Activated CD8-positive, alpha-beta T cell treated with anti-CD3 and anti-CD28 coated beads, Interleukin-2, amount 10 ng/mL, durations not matched to agents 7 days and 5 days (primary cell): ENCODE measurements around the gene BCL2L2. TPM values are rescaled to one million over a fixed set of nuclear protein-coding genes. Genes with fewer than 3 reads are reported as not detected.
"Not testable (repeated sequence)": the region's sequence is repeated elsewhere in the genome, so short reads cannot be mapped to it uniquely, and the experiment has no call there.

ENCODE experiments used
- ATAC-seq: fragments of 150-1000 bp; cut with Tn5 transposase; one replicate; pipeline ENCODE4 v1.10.0; 2021; ENCODE audit warnings: moderate library complexity
- CTCF ChIA-PET: fragments of 350-600 bp; sonication (Branson Sonifier 250); formaldehyde crosslinking; loops from one replicate; lab custom pipeline; 2021; ENCODE audit warnings: antibody characterized with exemption; lab: Charles Lee
- POLR2A ChIA-PET: fragments of 350-600 bp; sonication (Branson Sonifier 250); formaldehyde crosslinking; loops from one replicate; lab custom pipeline; 2021; ENCODE audit warnings: antibody characterized with exemption; lab: Charles Lee
- DNase-seq: peaks from one replicate; pipeline ENCODE4 v3.0.0-alpha.2; 2020
- H3K27ac Mint-ChIP-seq: one replicate; pipeline ENCODE4 v1.8.0; 2021; ENCODE audit warnings: mild to moderate bottlenecking, mixed read lengths
- H3K27me3 Mint-ChIP-seq: one replicate; pipeline ENCODE4 v1.8.0; 2021; ENCODE audit warnings: low read depth, mixed read lengths
- H3K36me3 Mint-ChIP-seq: one replicate; pipeline ENCODE4 v1.8.0; 2021; ENCODE audit warnings: low read depth, mixed read lengths
- H3K4me1 Mint-ChIP-seq: one replicate; pipeline ENCODE4 v1.8.0; 2021; ENCODE audit warnings: low read depth, mixed read lengths
- H3K4me3 Mint-ChIP-seq: one replicate; pipeline ENCODE4 v1.8.0; 2021; ENCODE audit warnings: mild to moderate bottlenecking, mixed read lengths
- H3K9me3 Mint-ChIP-seq: one replicate; pipeline ENCODE4 v1.8.0; 2022; ENCODE audit warnings: mixed read lengths; ENCODE audit not compliant: insufficient read depth
- total RNA-seq, 2 experiments: library from RNA; stranded (reverse); gene quantifications; one replicate each; pipeline ENCODE4 v1.2.3, GENCODE V29; 2021

The BCL2L2 gene
- total RNA-seq, 2 experiments from 2014 or later, result 2.2 to 2.9 TPM

DNA sequence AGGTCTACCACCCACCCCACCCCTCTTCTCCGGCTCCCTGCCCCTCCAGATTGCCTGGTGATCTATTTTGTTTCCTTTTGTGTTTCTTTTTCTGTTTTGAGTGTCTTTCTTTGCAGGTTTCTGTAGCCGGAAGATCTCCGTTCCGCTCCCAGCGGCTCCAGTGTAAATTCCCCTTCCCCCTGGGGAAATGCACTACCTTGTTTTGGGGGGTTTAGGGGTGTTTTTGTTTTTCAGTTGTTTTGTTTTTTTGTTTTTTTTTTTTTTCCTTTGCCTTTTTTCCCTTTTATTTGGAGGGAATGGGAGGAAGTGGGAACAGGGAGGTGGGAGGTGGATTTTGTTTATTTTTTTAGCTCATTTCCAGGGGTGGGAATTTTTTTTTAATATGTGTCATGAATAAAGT lies 19.1 kb downstream of the BCL2L2 start:
- CTCF ChIA-PET, result interaction anchor here (6.5 kb wide), 1 partner anchor 55 kb away, joined by 87 read pairs; the partner anchor contains the start of gene CMTM5
- H3K4me3 Mint-ChIP-seq, H3K9me3 Mint-ChIP-seq, H3K27ac Mint-ChIP-seq, ATAC-seq, DNase-seq, H3K27me3 Mint-ChIP-seq, POLR2A ChIA-PET: not testable (repeated sequence)
- peaks cover 18% of the 10 kb centered on the region for H3K4me1 Mint-ChIP-seq
- H3K36me3 Mint-ChIP-seq, result peaks cover 42% of the 10 kb centered on the region

DNA sequence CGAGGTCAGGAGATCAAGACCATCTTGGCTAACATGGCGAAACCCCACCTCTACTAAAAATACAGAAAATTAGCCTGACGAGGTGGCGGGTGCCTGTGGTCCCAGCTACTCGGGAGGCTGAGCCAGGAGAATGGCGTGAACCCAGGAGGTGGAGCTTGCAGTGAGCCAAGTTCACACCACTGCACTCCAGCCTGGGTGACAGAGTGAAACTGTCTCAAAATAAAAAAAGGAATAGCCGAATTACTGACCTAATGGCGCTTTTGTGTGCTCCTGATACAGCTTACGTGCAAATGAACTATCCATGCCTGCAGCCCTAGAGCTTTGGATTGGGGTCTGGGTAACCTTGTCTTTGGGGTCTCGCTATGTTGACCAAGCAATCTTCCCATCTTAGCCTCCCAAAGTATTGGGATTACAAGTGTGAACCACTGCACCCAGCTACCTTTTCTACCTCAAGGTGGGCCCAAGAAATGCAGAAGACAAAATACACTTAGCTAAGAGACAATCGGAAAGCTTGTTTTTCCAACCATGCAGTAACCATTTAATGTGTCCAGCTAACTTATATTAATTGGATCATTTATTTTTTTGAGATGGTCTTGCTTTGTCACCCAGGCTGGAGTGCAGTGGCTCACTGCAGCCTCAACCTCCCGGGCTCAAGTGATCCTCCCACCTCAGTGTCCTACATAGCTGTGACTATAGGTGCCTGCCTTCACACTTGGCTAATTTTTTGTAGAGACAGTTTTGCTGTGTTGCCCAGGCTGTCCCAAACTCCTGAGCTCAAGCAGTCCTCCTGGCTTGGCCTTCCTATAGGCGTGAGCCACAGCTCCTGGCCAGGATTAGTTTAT lies 20.1 kb downstream of the BCL2L2 start:
- POLR2A ChIA-PET, result interaction anchor here (1.2 to 1.3 kb wide), 2 partner anchors 25 to 53 kb away, joined by 5 to 6 read pairs; partner anchors contain the start of gene PPP1R3E
- CTCF ChIA-PET, result interaction anchor here (0.6 to 6.5 kb wide), 22 partner anchors 11 to 236 kb away, joined by 3 to 87 read pairs (median 3); partner anchors contain the start of genes ACIN1, C14orf119 and CMTM5
- Mint-ChIP-seq H3K4me1 (peaks cover 18% of the 10 kb centered on the region), H3K27me3 (no peaks in the 10 kb centered on the region), H3K4me3 (no peak overlapping the region), H3K36me3 (peaks cover 42% of the 10 kb centered on the region), H3K9me3 (no peaks in the 10 kb centered on the region), H3K27ac (no peak overlapping the region)
- no peak for DNase-seq
- ATAC-seq, result no peak

DNA sequence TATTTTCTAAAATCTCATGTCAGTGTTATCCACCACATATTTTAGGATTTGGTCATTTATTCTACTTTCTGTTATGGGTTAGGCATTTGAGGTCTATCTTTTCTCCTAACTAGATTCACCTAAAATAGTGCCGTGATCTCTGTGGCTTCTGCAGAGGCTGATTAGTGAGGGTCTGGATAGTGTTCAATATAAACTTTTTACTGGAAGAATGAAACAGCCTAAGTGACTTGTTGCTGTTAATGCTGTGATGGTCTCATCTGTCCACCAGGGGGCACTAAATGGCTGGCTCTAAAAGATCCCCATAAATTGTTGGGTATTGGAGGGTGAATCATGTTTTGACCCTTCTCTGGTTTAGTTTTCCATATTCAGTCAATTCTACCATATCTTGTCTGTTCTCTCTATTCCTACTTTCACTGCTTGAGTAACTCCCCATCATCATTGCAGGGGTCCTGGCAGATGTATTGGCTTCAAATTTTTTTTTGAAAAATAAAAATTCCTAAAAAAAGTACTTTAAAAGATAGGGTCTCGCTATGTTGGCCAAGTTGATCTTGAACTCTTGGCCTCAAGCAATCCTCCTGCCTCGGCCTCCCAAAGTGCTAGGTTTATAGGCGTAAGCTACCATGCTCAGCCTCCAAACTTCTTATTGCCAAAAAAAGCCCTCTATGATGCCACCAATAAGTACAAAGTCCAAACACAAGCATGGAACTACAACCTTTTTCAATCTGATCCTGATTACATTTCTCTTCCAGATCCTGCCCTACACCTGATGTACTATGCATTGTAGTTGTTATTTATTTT lies 21.5 kb downstream of the BCL2L2 start:
- no peaks in the 10 kb centered on the region for H3K9me3 Mint-ChIP-seq
- H3K27me3 Mint-ChIP-seq, result no peaks in the 10 kb centered on the region
- DNase-seq, result peak; percentile 79

DNA sequence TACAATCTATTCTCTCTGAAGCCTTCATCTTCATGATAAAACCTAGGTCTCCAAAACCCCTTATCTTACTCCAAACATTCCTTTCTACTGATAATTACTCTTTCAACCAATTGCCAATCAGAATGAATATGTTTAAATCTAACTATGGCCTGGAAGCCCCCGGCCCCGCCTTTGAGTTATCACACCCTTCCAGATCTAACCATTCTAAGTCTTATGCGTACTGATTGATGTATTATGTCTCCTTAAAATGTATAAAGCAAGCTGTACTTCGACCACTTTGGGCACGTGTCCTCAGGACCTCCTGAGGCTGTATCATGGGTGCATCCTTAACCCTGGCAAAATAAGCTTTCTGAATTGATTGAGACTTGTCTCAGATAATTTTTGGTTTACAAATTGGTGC lies 29.0 kb downstream of the BCL2L2 start:
- ChIA-PET CTCF (interaction anchor here (1.4 kb wide), 1 partner anchor 14 kb away, joined by 5 read pairs; the partner anchor contains the start of gene PABPN1), POLR2A (interaction anchor here (0.5 kb wide), 1 partner anchor 547 kb away, joined by 6 read pairs; no protein-coding TSS in a partner anchor)
- H3K27me3 Mint-ChIP-seq, result peaks cover 27% of the 10 kb centered on the region
- ATAC-seq (no peak), DNase-seq (no peak)
- peaks cover 5% of the 10 kb centered on the region for H3K36me3 Mint-ChIP-seq
- no peaks in the 10 kb centered on the region for H3K4me1 Mint-ChIP-seq
- H3K27ac Mint-ChIP-seq, result no peak overlapping the region
- no peak overlapping the region for H3K4me3 Mint-ChIP-seq
- H3K9me3 Mint-ChIP-seq, result peaks cover 3% of the 10 kb centered on the region

More for the DNA sequence above, 21.5 kb downstream of the BCL2L2 start:
- ChIA-PET POLR2A (no interaction called here), CTCF (interaction anchor here (0.6 to 6.5 kb wide), 9 partner anchors 8 to 232 kb away, joined by 3 to 87 read pairs (median 4); partner anchors contain the start of gene CMTM5)
- no peak overlapping the region for H3K4me3 Mint-ChIP-seq
- ATAC-seq, result peak; percentile 68
- no peak overlapping the region for H3K27ac Mint-ChIP-seq
- H3K36me3 Mint-ChIP-seq, result peaks cover 29% of the 10 kb centered on the region
- H3K4me1 Mint-ChIP-seq, result peaks cover 6% of the 10 kb centered on the region

GRCh38 chr14:23339506-23340268 lies 33.1 kb downstream of the BCL2L2 start:
- H3K4me3 Mint-ChIP-seq, result no peak overlapping the region
- peaks cover 5% of the 10 kb centered on the region for H3K36me3 Mint-ChIP-seq
- H3K4me1 Mint-ChIP-seq, result no peaks in the 10 kb centered on the region
- peaks cover 28% of the 10 kb centered on the region for H3K27me3 Mint-ChIP-seq
- CTCF ChIA-PET, result interaction anchor here (1.6 kb wide), 1 partner anchor 40 kb away, joined by 9 read pairs; no protein-coding TSS in a partner anchor
- ATAC-seq (no peak), DNase-seq (no peak)
- H3K27ac Mint-ChIP-seq, result no peak overlapping the region
- H3K9me3 Mint-ChIP-seq, result peaks cover 4% of the 10 kb centered on the region
- POLR2A ChIA-PET, result no interaction called here

DNA sequence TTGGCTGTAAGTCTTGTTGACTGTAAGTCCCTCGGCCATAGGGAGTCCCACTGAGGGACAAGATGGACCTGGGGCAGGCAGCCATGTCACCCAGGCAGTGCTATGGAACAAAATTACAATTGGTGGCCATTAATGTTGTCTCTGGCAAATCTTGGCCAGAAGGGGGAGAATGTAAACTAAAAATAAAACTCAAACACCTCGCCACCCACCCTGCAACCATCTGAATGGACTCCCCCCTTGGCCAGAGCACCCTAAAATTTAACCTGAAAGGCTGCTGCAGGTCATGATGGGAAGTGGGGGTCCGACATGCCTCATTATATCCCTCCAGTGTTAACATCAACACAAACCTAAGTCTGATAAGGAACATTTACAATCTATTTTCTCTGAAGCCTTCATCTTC lies 37.8 kb downstream of the BCL2L2 start:
- Mint-ChIP-seq H3K4me1 (no peaks in the 10 kb centered on the region), H3K9me3 (peaks cover 4% of the 10 kb centered on the region), H3K36me3 (peaks cover 2% of the 10 kb centered on the region), H3K27ac (no peak overlapping the region), H3K4me3 (no peak overlapping the region), H3K27me3 (peaks cover 6% of the 10 kb centered on the region)
- ATAC-seq (no peak), DNase-seq (no peak)
- ChIA-PET CTCF (interaction anchor here (2.5 kb wide), 1 partner anchor 36 kb away, joined by 12 read pairs; no protein-coding TSS in a partner anchor), POLR2A (interaction anchor here (0.7 kb wide), 1 partner anchor 10 kb away, joined by 3 read pairs; no protein-coding TSS in a partner anchor)

DNA sequence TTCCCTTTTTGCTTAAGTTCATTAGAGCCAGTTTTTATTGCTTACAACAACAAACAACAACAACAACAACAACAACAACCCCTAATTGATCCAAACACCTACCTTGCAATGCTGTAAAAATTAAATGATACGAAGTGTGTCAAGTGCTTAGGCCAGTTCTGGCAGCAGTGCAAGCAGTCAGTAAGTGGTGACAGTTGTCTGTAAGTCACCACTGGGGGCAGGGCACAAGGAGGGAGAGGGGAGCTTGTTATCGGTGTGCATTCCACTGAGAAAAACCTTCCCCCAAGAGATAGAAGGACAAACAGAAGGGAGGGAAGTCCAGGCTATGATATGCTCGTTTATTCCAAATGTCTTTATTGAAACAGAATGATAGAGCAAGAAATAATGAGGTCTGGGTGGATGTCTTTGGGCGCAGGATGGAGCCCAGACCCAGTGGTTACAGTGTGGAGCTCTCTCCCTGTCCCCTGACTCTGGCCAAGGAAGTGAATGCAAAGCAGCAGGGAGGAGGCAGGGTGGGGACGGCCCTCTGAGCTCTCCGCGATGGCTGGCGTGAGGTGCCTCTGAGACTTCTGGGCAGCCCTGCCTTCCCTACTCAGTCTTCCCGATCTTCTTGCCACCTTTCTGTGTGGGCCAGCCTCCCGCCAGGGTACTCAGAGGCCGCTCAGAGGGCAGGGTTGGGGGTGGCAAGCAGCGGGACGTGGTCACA lies 39.5 kb downstream of the BCL2L2 start:
- ChIA-PET CTCF (interaction anchor here (1.0 to 2.0 kb wide), 2 partner anchors 19 to 34 kb away, joined by 4 to 8 read pairs; no protein-coding TSS in a partner anchor), POLR2A (no interaction called here)
- peaks cover 12% of the 10 kb centered on the region for H3K27me3 Mint-ChIP-seq
- no peaks in the 10 kb centered on the region for H3K9me3 Mint-ChIP-seq
- H3K4me1 Mint-ChIP-seq, result peaks cover 1% of the 10 kb centered on the region
- ATAC-seq (no peak), DNase-seq (no peak)
- H3K27ac Mint-ChIP-seq, result no peak overlapping the region
- no peaks in the 10 kb centered on the region for H3K36me3 Mint-ChIP-seq
- no peak overlapping the region for H3K4me3 Mint-ChIP-seq

- DNase-seq (no peak), ATAC-seq (no peak)
- ChIA-PET POLR2A (no interaction called here), CTCF (interaction anchor here (2.0 kb wide), 1 partner anchor 33 kb away, joined by 8 read pairs; no protein-coding TSS in a partner anchor)
- Mint-ChIP-seq H3K27ac (no peak overlapping the region), H3K27me3 (peaks cover 18% of the 10 kb centered on the region), H3K36me3 (no peaks in the 10 kb centered on the region), H3K4me3 (no peak overlapping the region), H3K9me3 (no peaks in the 10 kb centered on the region), H3K4me1 (peaks cover 4% of the 10 kb centered on the region)
Observed at GRCh38 chr14:23346693-23347405, 40.2 kb downstream of the BCL2L2 start.

DNA sequence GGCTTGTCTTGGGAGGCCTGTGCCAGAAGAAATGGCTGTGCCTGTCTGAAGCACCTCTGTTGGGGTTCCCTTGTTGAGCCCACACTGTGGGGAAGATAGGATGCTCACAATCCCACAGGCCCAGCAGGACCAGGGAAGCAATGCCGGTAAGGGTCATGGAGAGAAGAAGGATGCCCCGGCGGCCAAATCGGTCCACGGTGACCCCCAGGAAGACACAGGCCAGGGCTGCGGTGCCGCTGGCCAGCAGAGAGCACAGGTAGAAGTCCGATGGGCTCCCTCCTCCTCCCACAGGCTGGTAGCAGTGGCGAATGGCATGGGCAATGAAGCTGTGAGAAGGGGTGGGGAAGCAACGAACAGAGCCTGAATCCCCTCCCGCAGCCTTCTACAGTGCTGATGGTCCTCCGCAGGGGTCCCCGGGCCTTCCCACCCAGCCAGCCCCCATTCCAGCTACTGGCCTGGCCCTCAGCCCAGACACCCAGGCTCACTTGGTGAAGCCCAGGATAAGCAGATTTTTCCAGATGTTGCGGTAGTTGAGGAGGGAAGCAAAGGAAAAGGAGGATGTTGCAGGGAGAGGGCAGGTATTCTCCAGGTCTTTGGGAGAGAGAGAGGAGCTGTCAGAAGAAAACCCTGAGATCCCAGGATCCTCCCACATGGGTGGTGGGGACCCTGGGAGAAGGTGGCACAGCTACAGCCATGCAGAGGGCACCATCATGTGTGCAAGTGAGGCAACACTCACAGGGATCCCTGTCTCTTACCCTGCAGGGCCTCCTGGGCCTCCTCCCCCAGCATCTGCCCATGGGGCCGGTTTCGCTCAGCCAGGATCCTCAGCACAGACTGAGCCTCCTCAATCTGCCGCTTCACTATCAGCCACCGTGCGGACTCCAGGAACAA lies 41.0 kb downstream of the BCL2L2 start:
- CTCF ChIA-PET, result no interaction called here
- POLR2A ChIA-PET, result no interaction called here
- Mint-ChIP-seq H3K9me3 (no peaks in the 10 kb centered on the region), H3K36me3 (no peaks in the 10 kb centered on the region), H3K4me3 (no peak overlapping the region), H3K27ac (no peak overlapping the region), H3K4me1 (peaks cover 4% of the 10 kb centered on the region), H3K27me3 (peaks cover 18% of the 10 kb centered on the region)
- DNase-seq (no peak), ATAC-seq (no peak)
